ENCODE data around the gene ERAP2. TPM values are rescaled to one million over a fixed set of nuclear protein-coding genes. Genes with fewer than 3 reads are reported as not detected.
A peak's percentile ranks its signal among the peaks of the same experiment; 100 is the strongest.

The ERAP2 gene
- total RNA-seq, 1 experiment from 2014 or later = 3.5 TPM

GRCh38 chr5:96881511-96882115 lies 5.3 kb downstream of the ERAP2 start:
- in situ Hi-C loops (cut with HindIII; ENCODE audit: low pct_unique_long_range_greater_than_20kb, low sequenced_read_pairs) = loop anchor here (25.0 kb wide), 1 partner anchor 281 kb away; no protein-coding TSS in a partner anchor
- peak; percentile 68 for DNase-seq (ENCODE audit: low read depth, low spot score)

DNA sequence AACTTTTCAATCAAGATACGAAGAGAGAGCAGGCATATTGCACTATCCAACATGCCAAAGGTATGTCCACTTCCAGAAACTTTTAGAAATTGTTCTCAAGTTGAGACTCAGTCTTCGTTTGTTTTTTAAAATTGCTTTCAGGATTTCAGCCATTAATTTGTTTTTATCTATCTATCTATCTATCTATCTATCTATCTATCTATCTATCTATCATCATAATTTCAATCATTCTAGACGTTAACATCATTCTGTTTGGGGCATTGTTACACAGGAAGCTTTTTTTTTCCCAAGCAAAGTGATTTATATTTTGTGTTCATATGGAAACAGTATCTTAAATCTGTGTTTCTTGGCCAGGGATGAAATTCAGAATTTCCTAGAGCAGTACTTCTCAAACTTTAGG lies 7.6 kb downstream of the ERAP2 start:
- in situ Hi-C loops (cut with HindIII; ENCODE audit: low pct_unique_long_range_greater_than_20kb, low sequenced_read_pairs) = loop anchor here (25.0 kb wide), 1 partner anchor 278 kb away; no protein-coding TSS in a partner anchor
- DNase-seq (ENCODE audit: low read depth, low spot score) = no peak

GRCh38 chr5:96884995-96885394 lies 8.7 kb downstream of the ERAP2 start:
- DNase-seq (ENCODE audit: low read depth, low spot score) = no peak
- in situ Hi-C loops (cut with HindIII; ENCODE audit: low pct_unique_long_range_greater_than_20kb, low sequenced_read_pairs) = loop anchor here (25.0 kb wide), 1 partner anchor 277 kb away; no protein-coding TSS in a partner anchor

DNA sequence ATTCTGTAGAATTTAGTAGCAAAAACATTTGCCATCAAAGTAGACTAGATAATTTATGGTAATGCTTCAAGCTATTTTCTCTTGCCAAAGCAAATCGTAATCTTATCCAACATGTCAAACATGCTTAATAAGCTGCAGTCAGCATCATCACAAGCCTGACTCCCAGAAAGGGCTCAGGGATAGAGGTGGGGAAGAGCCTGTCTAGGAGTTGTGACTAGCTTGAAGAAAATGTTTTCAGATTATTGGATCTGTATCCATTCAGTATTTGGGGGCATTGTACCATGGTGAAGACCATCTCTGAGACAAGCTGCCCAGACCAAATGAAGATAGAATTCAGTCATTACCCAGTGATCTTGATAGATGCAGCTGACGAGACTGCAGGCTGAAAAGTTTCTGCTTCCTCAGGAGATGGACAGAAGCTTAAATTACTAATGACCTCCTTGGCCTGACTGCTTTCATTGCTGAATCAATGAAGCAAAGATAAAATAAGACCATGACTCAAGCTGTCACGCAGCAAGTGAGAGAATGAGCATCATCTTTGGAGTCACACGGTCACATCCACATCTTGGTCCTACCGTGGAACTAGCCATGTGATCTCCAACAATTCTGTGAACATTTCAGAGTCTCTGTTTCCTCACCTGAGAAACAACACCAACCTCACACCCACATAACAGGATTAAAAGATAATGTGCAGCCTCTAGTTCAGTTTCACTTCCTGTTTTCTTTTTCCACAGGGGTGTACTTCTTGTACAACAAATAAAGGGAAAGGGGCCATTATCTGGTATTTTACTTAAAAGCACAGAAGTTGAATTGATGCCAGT lies 9.4 kb downstream of the ERAP2 start:
- DNase-seq (ENCODE audit: low read depth, low spot score) = peak; percentile 42
- in situ Hi-C loops (cut with HindIII; ENCODE audit: low pct_unique_long_range_greater_than_20kb, low sequenced_read_pairs) = loop anchor here (25.0 kb wide), 1 partner anchor 277 kb away; no protein-coding TSS in a partner anchor

- in situ Hi-C loops (cut with HindIII; ENCODE audit: low pct_unique_long_range_greater_than_20kb, low sequenced_read_pairs) = loop anchor here (25.0 kb wide), 1 partner anchor 269 kb away; no protein-coding TSS in a partner anchor
- no peak for DNase-seq (ENCODE audit: low read depth, low spot score)
Observed at GRCh38 chr5:96893342-96893741, 17.0 kb downstream of the ERAP2 start.

DNA sequence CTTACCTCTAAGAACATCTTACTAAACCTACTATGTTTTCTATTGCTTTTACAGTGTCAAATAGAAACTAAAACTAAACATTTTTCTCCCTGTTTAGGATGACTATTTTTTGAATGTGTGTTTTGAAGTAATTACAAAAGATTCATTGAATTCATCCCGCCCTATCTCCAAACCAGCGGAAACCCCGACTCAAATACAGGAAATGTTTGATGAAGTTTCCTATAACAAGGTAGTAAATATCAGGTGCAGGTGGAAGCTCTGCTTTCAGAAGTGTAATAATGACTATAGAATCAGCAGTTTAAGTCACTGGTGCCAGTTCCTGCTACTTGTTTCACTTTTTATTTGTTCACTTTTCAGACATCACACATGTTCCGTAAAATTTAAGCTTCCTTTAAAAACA lies 20.0 kb downstream of the ERAP2 start:
- in situ Hi-C loops (cut with HindIII; ENCODE audit: low pct_unique_long_range_greater_than_20kb, low sequenced_read_pairs) = loop anchor here (25.0 kb wide), 1 partner anchor 266 kb away; no protein-coding TSS in a partner anchor
- DNase-seq (ENCODE audit: low read depth, low spot score) = no peak

GRCh38 chr5:96896806-96897205 lies 20.5 kb downstream of the ERAP2 start:
- in situ Hi-C loops (cut with HindIII; ENCODE audit: low pct_unique_long_range_greater_than_20kb, low sequenced_read_pairs) = loop anchor here (25.0 kb wide), 1 partner anchor 265 kb away; no protein-coding TSS in a partner anchor

DNA sequence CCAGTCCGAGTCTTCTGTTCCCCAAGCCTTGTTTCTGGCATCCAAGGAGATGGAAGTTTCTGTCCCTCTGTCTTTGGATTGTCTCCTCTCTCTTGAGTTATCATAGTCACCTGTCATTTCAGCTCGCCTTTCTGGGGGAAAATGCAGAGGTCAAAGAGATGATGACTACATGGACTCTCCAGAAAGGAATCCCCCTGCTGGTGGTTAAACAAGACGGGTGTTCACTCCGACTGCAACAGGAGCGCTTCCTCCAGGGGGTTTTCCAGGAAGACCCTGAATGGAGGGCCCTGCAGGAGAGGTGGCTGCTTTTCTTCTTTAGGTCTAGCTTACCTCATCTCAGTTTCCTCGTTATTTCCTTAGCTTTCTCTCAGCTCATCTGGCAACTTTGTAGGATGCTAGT lies 25.1 kb downstream of the ERAP2 start:
- DNase-seq (ENCODE audit: low read depth, low spot score) = no peak
- in situ Hi-C loops (cut with HindIII; ENCODE audit: low pct_unique_long_range_greater_than_20kb, low sequenced_read_pairs) = no loop called here

More at GRCh38 chr5:96896806-96897205, 20.5 kb downstream of the ERAP2 start:
- DNase-seq (ENCODE audit: low read depth, low spot score) = no peak

DNA sequence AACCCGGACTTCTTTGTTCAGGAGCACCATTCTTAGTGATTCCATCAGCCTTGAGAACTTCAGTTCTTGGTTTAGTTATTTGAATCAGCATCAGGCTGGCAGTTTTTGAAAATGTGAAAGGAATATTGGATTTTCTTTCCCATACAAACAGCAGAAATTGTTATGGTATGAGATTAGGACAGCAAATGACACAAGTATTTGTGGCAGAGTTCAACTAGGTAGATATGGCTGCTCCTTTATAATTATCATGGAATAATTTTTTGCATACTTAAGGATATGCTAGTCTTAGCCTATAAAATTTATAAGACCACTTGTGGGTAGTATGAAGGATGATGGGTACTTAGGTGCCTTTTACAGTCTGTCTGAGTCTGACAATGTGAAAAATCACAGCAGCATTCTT lies 25.5 kb downstream of the ERAP2 start:
- DNase-seq (ENCODE audit: low read depth, low spot score) = no peak
- in situ Hi-C loops (cut with HindIII; ENCODE audit: low pct_unique_long_range_greater_than_20kb, low sequenced_read_pairs) = no loop called here

GRCh38 chr5:96902876-96903275 lies 26.6 kb downstream of the ERAP2 start:
- no peak for DNase-seq (ENCODE audit: low read depth, low spot score)
- in situ Hi-C loops (cut with HindIII; ENCODE audit: low pct_unique_long_range_greater_than_20kb, low sequenced_read_pairs) = no loop called here

DNA sequence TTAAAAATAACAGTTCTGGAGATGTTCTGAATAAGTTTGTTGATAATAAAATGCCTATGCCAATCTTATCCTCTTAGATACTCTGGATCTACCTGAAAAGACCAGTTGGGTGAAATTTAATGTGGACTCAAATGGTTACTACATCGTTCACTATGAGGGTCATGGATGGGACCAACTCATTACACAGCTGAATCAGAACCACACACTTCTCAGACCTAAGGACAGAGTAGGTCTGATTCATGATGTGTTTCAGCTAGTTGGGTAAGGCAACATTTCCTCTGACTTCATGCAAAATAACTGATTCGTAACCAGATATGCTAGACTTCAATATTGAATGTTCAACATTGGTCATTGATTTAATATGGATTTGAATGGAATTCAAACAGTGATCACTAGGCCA lies 27.0 kb downstream of the ERAP2 start:
- no peak for DNase-seq (ENCODE audit: low read depth, low spot score)
- in situ Hi-C loops (cut with HindIII; ENCODE audit: low pct_unique_long_range_greater_than_20kb, low sequenced_read_pairs) = no loop called here

DNA sequence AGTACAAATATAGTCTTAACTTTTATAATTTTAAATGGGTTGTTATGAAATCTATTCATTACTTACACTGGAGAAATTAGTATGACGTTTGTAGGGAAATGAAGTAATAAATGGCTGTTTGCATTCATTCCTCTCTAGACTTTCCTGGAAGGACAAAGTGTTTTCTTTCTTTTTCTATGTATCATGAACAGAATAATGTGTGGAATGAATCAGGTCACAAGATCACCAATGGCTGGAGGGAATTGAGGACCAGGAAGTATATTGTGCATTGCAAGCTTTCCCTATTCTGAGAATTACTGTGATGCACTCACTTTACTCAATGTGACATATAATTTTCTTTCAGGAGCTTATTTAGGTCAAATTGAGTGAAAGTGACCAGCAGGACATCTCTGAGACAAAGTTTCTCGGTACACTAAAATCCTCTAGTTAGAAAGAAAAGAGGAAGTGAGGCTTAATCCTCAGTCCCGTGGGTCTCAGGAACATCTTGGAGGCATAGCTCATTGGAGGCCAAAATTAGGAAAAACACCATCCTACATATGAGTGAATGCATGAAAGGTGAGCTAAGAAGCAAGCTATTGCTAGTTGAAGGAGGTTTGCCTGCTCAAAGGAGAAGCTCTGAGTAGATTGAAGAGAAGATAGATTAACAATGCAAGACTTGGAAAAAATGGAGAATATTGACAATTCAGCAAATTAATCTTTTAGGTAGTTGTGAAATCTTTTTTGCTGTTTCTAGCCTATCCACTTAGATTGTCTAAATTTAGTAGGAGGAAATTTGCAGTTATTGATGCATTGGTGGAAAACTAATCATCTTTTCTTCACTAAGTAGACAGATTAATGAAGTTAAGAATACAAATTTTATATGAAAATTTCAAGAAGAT lies 28.0 kb downstream of the ERAP2 start:
- DNase-seq (ENCODE audit: low read depth, low spot score) = peak; percentile 35
- in situ Hi-C loops (cut with HindIII; ENCODE audit: low pct_unique_long_range_greater_than_20kb, low sequenced_read_pairs) = no loop called here

DNA sequence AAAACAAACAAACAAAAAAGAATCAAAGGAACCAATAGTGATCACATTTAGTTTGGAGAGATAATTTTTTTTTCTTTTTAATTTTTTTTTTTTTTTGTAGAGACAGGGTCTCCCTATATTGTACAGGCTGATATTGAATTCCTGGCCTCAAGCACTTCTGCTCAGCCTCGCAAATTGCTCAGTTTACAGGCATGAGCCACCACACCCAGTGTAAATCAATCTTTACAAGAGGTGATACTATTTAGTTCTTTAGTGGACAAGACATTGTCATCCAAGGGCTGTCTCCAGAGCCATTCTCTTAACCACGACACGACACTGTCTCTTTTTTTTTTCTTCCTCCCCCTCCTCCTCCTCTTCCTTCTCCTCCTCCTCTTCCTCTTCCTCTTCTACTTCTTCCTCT lies 29.6 kb downstream of the ERAP2 start:
- in situ Hi-C loops (cut with HindIII; ENCODE audit: low pct_unique_long_range_greater_than_20kb, low sequenced_read_pairs) = no loop called here

GRCh38 chr5:96909003-96909402 lies 32.7 kb downstream of the ERAP2 start:
- in situ Hi-C loops (cut with HindIII; ENCODE audit: low pct_unique_long_range_greater_than_20kb, low sequenced_read_pairs) = no loop called here
- no peak for DNase-seq (ENCODE audit: low read depth, low spot score)

More for the DNA sequence above, 29.6 kb downstream of the ERAP2 start:
- DNase-seq (ENCODE audit: low read depth, low spot score) = no peak

DNA sequence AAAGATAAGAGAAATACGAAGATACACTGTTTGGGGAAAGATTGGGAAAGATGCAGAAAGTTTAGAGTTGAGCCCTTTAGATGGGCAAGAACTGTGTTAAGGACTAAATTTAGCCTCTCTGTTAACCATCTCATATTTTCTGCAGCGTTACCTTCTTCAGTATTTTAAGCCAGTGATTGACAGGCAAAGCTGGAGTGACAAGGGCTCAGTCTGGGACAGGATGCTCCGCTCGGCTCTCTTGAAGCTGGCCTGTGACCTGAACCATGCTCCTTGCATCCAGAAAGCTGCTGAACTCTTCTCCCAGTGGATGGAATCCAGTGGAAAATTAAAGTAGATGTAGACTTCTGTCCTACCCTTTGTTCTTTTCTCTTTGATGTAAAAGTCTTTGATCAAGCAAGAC lies 33.1 kb downstream of the ERAP2 start:
- in situ Hi-C loops (cut with HindIII; ENCODE audit: low pct_unique_long_range_greater_than_20kb, low sequenced_read_pairs) = no loop called here
- no peak for DNase-seq (ENCODE audit: low read depth, low spot score)

DNA sequence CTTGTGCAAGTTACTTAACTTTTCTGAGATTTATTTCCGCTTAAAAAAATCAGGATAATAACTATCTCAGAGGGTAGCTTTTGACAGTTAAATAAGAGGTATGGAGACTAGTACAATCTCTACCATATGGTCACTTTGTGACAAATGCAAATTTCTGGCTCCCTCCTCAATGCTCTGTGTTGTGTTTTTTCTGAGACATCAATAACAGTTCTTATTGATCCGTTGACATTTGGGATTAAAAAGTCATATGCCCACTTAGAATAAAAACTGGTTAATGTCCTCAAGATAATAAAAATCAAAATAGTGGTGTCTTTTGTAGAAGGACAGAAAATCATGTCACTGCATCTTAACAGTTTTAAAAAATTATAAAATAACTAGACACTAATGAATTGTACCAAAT lies 34.8 kb downstream of the ERAP2 start:
- in situ Hi-C loops (cut with HindIII; ENCODE audit: low pct_unique_long_range_greater_than_20kb, low sequenced_read_pairs) = no loop called here
- no peak for DNase-seq (ENCODE audit: low read depth, low spot score)

GRCh38 chr5:96913233-96913632 lies 36.9 kb downstream of the ERAP2 start:
- DNase-seq (ENCODE audit: low read depth, low spot score) = no peak
- in situ Hi-C loops (cut with HindIII; ENCODE audit: low pct_unique_long_range_greater_than_20kb, low sequenced_read_pairs) = no loop called here

DNA sequence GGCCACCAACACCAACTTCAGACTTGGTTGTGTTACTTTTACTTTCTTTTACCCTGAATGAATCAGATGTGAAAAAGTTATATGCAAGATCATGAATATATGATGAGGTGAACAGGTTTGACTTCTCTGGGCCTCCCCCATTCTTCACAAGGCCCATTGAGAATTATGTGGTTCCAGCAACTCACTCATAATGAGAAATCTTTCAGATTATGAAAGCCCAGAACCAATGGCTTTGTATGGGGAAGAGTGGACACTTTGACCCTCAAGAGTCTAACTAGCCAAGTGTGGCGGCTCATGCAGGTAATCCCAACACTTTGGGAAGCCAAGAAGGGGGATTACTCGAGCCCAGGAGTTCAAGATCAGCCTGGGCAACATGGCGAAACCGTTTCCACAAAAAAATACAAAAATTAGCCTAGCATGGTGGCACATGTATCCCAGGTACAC lies 43.5 kb downstream of the ERAP2 start:
- in situ Hi-C loops (cut with HindIII; ENCODE audit: low pct_unique_long_range_greater_than_20kb, low sequenced_read_pairs) = no loop called here

More for the DNA sequence above, 43.5 kb downstream of the ERAP2 start:
- DNase-seq (ENCODE audit: low read depth, low spot score) = no peak

Measured in SK-MEL-5 (cell line).